Body of pancreas (tissue), 4 donors: ENCODE measurements around the gene RYR3. TPM values are rescaled to one million over a fixed set of nuclear protein-coding genes. Genes with fewer than 3 reads are reported as not detected.

Source experiments
- ATAC-seq: fragments of 150-250 bp; one replicate; pipeline ENCODE4 v1.9.1; 2016
- DNase-seq, 4 donors: peaks; one replicate each; pipeline ENCODE4 v3.0.0-alpha.2; 2019
- H3K27ac ChIP-seq, 4 donors: fragments of 200-600 bp; sonication (generic); 1 replicate in 3 of 4; 2 replicates in 1 of 4; pipeline versions ENCODE4 v1.5.1 to v1.6.1; 2016 to 2019; ENCODE audit warnings: mild to moderate bottlenecking in 1 of 4, mixed read lengths in 1 of 4, moderate library complexity in 1 of 4
- H3K27me3 ChIP-seq, 2 donors: fragments of 200-600 bp; sonication (generic); one replicate each; pipeline ENCODE4 v1.6.0; 2016; ENCODE audit warnings: mild to moderate bottlenecking in 1 of 2
- H3K36me3 ChIP-seq, 2 donors: fragments of 200-600 bp; sonication (generic); replicated peaks in 1 of 2; 2 replicates each; pipeline ENCODE4 v1.5.1; 2016; ENCODE audit warnings: low read depth in 2 of 2; ENCODE audit not compliant: insufficient read depth in 1 of 2
- H3K4me1 ChIP-seq: fragments of 200-600 bp; sonication (generic); one replicate; pipeline ENCODE4 v1.6.0; 2016
- H3K4me3 ChIP-seq, 2 donors: fragments of 200-600 bp; sonication (generic); 1 replicate in 1 of 2; 2 replicates in 1 of 2; pipeline ENCODE4 v1.5.1; 2016 to 2019
- H3K9me3 ChIP-seq, 3 donors: fragments of 200-600 bp; sonication (generic); 1 replicate in 2 of 3; 2 replicates in 1 of 3; pipeline ENCODE4 v1.5.1; 2016
- POLR2A ChIP-seq, 3 donors: fragments of 450-650 bp; IDR thresholded peaks; one replicate each; pipeline ENCODE4 v1.6.1; 2016; ENCODE audit warnings: antibody characterized with exemption in 3 of 3, mild to moderate bottlenecking in 2 of 3
- whole genome bisulfite sequencing, 2 donors: methylation state at CpG; one replicate each; pipeline ENCODE4 v1.1.5; 2017; 5-methylcytosine and 5-hydroxymethylcytosine counted together
- intact Hi-C: fragments of 100-400 bp; cut with DNase I; formaldehyde crosslinking; loops from one replicate; pipeline ENCODE4 v1.15.1; 2023
- small RNA-seq: library from RNA; depleted of rRNA; stranded (forward); fragments of <200 nt; gene quantifications from one replicate; pipeline ENCODE3, GENCODE V24; 2016
- total RNA-seq, 2 donors: library from RNA; depleted of rRNA; stranded (reverse); fragments of >200 nt; gene quantifications; one replicate each; pipeline ENCODE4 v1.1.0, GENCODE V29; 2016
- TF ChIP-seq, protein P1 (sequence below), 7 experiments: fragments of 450-650 bp in 4 of 7; fragments of 200-600 bp in 3 of 7; sonication (generic) in 3 of 7; IDR thresholded peaks; one replicate each; pipeline ENCODE4 v1.5.1; 2016 to 2019; ENCODE audit warnings: antibody characterized with exemption in 7 of 7

The RYR3 gene
- total RNA-seq, 2 donors from 2014 or later, result 0.26 to 0.66 TPM

DNA sequence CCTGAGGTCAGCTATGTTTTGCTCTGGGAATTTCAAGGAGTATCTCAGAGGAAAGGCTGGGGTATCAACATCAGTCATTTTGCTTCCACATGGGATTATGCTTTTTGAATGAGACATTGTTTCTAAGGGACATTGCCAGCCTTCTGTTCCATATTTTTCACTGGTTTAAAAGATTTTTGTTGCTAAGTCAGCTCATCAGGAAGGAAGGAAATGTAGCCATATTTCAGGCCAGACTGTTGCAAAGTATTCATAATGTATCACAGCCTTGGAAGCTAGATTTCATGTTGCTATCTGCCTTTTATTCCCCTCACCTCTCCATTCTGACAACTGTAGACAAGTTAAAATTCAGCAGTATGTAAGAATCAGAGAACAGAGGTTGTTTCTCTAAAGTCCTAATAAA, 596.6 kb downstream of the RYR3 start:
- TF ChIP-seq POLR2A (IDR thresholded peaks at IDR 0.05), result no peak
- TF ChIP-seq, protein P1, sequence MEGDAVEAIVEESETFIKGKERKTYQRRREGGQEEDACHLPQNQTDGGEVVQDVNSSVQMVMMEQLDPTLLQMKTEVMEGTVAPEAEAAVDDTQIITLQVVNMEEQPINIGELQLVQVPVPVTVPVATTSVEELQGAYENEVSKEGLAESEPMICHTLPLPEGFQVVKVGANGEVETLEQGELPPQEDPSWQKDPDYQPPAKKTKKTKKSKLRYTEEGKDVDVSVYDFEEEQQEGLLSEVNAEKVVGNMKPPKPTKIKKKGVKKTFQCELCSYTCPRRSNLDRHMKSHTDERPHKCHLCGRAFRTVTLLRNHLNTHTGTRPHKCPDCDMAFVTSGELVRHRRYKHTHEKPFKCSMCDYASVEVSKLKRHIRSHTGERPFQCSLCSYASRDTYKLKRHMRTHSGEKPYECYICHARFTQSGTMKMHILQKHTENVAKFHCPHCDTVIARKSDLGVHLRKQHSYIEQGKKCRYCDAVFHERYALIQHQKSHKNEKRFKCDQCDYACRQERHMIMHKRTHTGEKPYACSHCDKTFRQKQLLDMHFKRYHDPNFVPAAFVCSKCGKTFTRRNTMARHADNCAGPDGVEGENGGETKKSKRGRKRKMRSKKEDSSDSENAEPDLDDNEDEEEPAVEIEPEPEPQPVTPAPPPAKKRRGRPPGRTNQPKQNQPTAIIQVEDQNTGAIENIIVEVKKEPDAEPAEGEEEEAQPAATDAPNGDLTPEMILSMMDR (IDR thresholded peaks at IDR 0.05), result no peak
- intact Hi-C loops, result no loop called here

DNA sequence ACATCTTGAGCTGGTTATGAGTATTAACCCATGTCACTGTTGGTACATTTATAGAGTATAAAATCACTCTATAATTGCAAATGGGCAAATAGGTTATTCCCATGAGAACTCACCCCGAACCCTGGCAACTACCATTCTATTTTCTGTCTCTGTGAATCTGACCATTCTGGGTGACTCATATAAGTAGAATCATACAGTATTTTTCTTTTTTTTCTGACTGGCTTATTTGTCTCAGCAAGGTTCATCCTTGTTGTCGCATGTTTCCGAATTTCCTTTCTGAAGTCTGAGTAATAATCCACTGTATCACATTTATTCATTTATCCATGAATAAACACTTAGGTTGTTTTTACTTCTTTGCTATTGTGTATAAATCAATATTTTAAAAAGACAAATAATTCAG, 597.6 kb downstream of the RYR3 start:
- Histone ChIP-seq H3K4me1 (no peaks in the 10 kb centered on the region), H3K9me3 (no peaks in the 10 kb centered on the region), H3K4me3 (no peak overlapping the region), H3K27ac (no peak overlapping the region), H3K27me3 (no peaks in the 10 kb centered on the region), H3K36me3 (no peaks in the 10 kb centered on the region)
- intact Hi-C loops, result no loop called here
- TF ChIP-seq POLR2A (IDR thresholded peaks at IDR 0.05), result no peak
- TF ChIP-seq, protein P1 (IDR thresholded peaks at IDR 0.05), result no peak
- DNase-seq, result no peak
- 91 to 93% methylated on average over 3 of the region's 3 CpGs for WGBS, 2 donors
- no peak for ATAC-seq

More for the DNA sequence above, 596.6 kb downstream of the RYR3 start:
- H3K27me3 ChIP-seq, result no peaks in the 10 kb centered on the region
- H3K27ac ChIP-seq, result no peak overlapping the region
- H3K4me1 ChIP-seq, result no peaks in the 10 kb centered on the region
- H3K4me3 ChIP-seq, result no peak overlapping the region
- H3K9me3 ChIP-seq, result no peaks in the 10 kb centered on the region
- no peak for DNase-seq
- H3K36me3 ChIP-seq, result no peaks in the 10 kb centered on the region
- no peak for ATAC-seq

DNA sequence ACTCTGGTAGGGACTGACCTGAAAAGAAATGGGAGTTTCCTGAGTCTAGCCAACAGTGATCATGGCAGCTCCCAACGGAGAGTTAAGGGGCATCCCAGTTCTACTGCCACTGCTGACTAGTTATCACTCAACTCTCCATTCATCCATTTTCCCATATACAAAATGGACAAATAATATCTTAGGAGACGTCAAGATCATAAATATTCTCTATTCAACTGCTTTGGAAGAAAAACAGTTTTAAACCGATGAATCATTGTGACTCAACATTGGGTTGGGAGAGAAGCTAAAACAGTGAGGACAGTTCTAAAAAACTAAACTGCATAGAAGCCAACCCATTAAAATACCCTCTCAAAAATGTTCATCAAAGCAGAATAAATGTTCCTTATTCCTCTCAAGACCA, 600.0 kb downstream of the RYR3 start:
- Histone ChIP-seq H3K27me3 (no peaks in the 10 kb centered on the region), H3K9me3 (no peaks in the 10 kb centered on the region), H3K36me3 (no peaks in the 10 kb centered on the region), H3K4me3 (no peak overlapping the region), H3K27ac (no peak overlapping the region), H3K4me1 (no peaks in the 10 kb centered on the region)
- 88 to 93% methylated on average over 3 of the region's 3 CpGs for WGBS, 2 donors
- DNase-seq (no peak), ATAC-seq (no peak)
- intact Hi-C loops, result no loop called here
- TF ChIP-seq POLR2A (IDR thresholded peaks at IDR 0.05), result no peak
- TF ChIP-seq, protein P1 (IDR thresholded peaks at IDR 0.05), result no peak

DNA sequence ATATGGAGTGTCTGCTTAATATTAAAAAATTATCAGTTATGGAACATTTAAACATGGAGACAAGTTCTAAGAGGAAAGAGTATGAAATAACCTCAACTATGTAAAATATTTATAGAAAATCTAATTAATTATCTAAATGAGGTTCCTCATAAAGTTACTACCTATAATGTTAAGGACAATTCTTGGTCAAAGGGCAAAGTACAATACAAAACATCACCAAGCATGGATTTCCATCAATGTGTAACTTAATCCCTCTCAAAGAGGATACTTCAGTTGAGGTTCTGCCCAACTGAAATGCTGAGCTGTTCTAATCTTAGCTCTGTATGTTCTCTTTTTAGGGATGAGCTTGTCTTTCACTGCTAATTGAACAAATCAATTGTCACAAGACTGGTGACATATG, 601.6 kb downstream of the RYR3 start:
- TF ChIP-seq, protein P1 (IDR thresholded peaks at IDR 0.05), result no peak
- no peak for TF ChIP-seq POLR2A (IDR thresholded peaks at IDR 0.05)
- no peaks in the 10 kb centered on the region for H3K27me3 ChIP-seq
- no peak for ATAC-seq
- no peaks in the 10 kb centered on the region for H3K9me3 ChIP-seq
- no peak overlapping the region for H3K4me3 ChIP-seq
- intact Hi-C loops, result no loop called here
- no peaks in the 10 kb centered on the region for H3K36me3 ChIP-seq
- no peaks in the 10 kb centered on the region for H3K4me1 ChIP-seq
- DNase-seq, result no peak
- H3K27ac ChIP-seq, result no peak overlapping the region

DNA sequence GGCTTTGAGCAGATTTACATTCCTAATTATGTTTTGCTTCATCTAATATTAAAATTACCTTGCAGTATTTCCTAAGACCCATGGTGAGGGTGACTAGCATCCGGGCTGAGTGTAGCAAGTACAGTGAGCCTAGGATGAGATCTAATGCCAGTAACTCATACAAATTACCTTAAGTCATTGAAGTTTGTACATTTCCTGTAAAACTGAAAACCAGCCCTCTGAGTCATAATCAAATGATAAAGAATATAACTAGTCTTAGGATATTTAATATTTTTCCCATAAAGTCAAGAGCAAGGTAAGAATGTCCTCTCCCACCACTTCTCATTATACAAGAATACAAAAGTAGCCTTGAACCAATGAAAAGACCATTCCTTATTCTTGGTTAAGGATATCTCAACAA, 602.7 kb downstream of the RYR3 start:
- ATAC-seq, result no peak
- WGBS, 2 donors, result 87 to 93% methylated on average over 1 of the region's 1 CpG
- no peak overlapping the region for H3K4me3 ChIP-seq
- no peak for DNase-seq
- no peak for TF ChIP-seq POLR2A (IDR thresholded peaks at IDR 0.05)
- TF ChIP-seq, protein P1 (IDR thresholded peaks at IDR 0.05), result no peak
- H3K27me3 ChIP-seq, result no peaks in the 10 kb centered on the region
- no peak overlapping the region for H3K27ac ChIP-seq
- H3K4me1 ChIP-seq, result no peaks in the 10 kb centered on the region
- H3K36me3 ChIP-seq, result no peaks in the 10 kb centered on the region
- intact Hi-C loops, result no loop called here
- H3K9me3 ChIP-seq, result no peaks in the 10 kb centered on the region

Small RNA genes within 50 kb of the gene (small RNA-seq; reads per million reads assigned to genes)
- not detected for gene RF00019

Other genes starting within 250 kb of the RYR3 start
- gene FMN1, start 116.3 kb upstream of the RYR3 start, total RNA-seq, result 10 to 100 TPM; 13.7 to 17.1 TPM